ENCODE results near the gene PDE2A. TPM values are rescaled to one million over a fixed set of nuclear protein-coding genes. Genes with fewer than 3 reads are reported as not detected.

PDE2A gene
- total RNA-seq, 1 donor from 2014 or later = 0.82 TPM

- Histone ChIP-seq H3K27ac (ENCODE audit: low read depth, low read length) (no peak overlapping the region), H3K9me3 (ENCODE audit: insufficient read depth, low read depth, low read length) (no peaks in the 10 kb centered on the region), H4K20me1 (ENCODE audit: insufficient read depth, low read length) (peaks cover 71% of the 10 kb centered on the region), H3K27me3 (ENCODE audit: insufficient read depth, low read length) (no peaks in the 10 kb centered on the region), H3K36me3 (ENCODE audit: insufficient read depth, low read length) (peaks cover 2% of the 10 kb centered on the region), H2AFZ (ENCODE audit: low read depth, low read length) (no peak overlapping the region), H3K4me3 (ENCODE audit: insufficient read depth, low read depth, low read length) (no peak overlapping the region), H3K9ac (ENCODE audit: low read length) (peak overlapping the region; percentile 22), H3K79me2 (ENCODE audit: insufficient read depth, low read length) (peaks cover 76% of the 10 kb centered on the region), H3K4me2 (ENCODE audit: low read length) (no peak overlapping the region), H3K4me1 (ENCODE audit: insufficient read depth, low read length) (peaks cover 33% of the 10 kb centered on the region)
- Mint-ChIP-seq H3K4me1 (ENCODE audit: low read depth, unreplicated experiment) (peaks cover 32% of the 10 kb centered on the region), H3K27ac (ENCODE audit: unreplicated experiment) (no peak overlapping the region), H3K27me3 (ENCODE audit: low read depth, unreplicated experiment) (peaks cover 2% of the 10 kb centered on the region), H3K36me3 (ENCODE audit: low read depth, unreplicated experiment) (peaks cover 7% of the 10 kb centered on the region), H3K4me3 (ENCODE audit: unreplicated experiment) (no peak overlapping the region), H3K9me3 (ENCODE audit: unreplicated experiment) (no peaks in the 10 kb centered on the region)
- TF ChIP-seq EZH2 (IDR thresholded peaks at IDR 0.05; ENCODE audit: insufficient read depth, low read length) = no peak
- TF ChIP-seq, protein P1, sequence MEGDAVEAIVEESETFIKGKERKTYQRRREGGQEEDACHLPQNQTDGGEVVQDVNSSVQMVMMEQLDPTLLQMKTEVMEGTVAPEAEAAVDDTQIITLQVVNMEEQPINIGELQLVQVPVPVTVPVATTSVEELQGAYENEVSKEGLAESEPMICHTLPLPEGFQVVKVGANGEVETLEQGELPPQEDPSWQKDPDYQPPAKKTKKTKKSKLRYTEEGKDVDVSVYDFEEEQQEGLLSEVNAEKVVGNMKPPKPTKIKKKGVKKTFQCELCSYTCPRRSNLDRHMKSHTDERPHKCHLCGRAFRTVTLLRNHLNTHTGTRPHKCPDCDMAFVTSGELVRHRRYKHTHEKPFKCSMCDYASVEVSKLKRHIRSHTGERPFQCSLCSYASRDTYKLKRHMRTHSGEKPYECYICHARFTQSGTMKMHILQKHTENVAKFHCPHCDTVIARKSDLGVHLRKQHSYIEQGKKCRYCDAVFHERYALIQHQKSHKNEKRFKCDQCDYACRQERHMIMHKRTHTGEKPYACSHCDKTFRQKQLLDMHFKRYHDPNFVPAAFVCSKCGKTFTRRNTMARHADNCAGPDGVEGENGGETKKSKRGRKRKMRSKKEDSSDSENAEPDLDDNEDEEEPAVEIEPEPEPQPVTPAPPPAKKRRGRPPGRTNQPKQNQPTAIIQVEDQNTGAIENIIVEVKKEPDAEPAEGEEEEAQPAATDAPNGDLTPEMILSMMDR (IDR thresholded peaks at IDR 0.05; ENCODE audit: insufficient read depth, low read depth, low read length) = no peak
- DNase-seq (ENCODE audit: low read depth) (peak; percentile 46), FAIRE-seq (no peak)
These were observed 44.9 kb upstream of the PDE2A start for GRCh38 chr11:72719144-72719543.

DNA sequence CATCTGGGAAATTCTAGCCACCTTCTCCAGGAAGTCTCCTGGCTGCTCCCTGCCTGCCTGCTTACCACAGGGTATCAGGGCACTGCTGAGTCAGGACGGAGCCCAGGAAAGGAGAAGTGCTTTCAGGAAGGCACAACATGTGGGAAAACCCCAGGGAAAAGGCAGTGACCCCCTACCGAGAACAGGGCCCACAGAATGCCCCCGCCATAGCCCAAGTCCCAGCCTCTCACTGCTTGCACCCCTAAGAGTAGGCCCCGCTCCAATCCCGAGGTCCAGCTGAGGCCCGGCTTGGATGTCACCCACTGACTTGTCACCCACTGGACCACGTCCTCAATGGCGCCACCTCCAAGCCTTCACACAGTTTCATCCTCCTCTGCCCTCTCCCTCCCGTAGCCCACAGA lies 43.9 kb upstream of the PDE2A start:
- no peak for FAIRE-seq
- TF ChIP-seq, protein P1 (IDR thresholded peaks at IDR 0.05; ENCODE audit: insufficient read depth, low read depth, low read length) = no peak
- no peak overlapping the region for H3K9ac ChIP-seq (ENCODE audit: low read length)
- H3K27me3 ChIP-seq (ENCODE audit: insufficient read depth, low read length) = no peaks in the 10 kb centered on the region
- H3K36me3 ChIP-seq (ENCODE audit: insufficient read depth, low read length) = peaks cover 2% of the 10 kb centered on the region
- H2AFZ ChIP-seq (ENCODE audit: low read depth, low read length) = no peak overlapping the region
- no peak overlapping the region for H3K4me3 ChIP-seq (ENCODE audit: insufficient read depth, low read depth, low read length)
- no peak for DNase-seq (ENCODE audit: low read depth)
- Mint-ChIP-seq H3K27ac (ENCODE audit: unreplicated experiment) (no peak overlapping the region), H3K9me3 (ENCODE audit: unreplicated experiment) (no peaks in the 10 kb centered on the region), H3K4me3 (ENCODE audit: unreplicated experiment) (no peak overlapping the region), H3K36me3 (ENCODE audit: low read depth, unreplicated experiment) (peaks cover 7% of the 10 kb centered on the region), H3K27me3 (ENCODE audit: low read depth, unreplicated experiment) (peaks cover 2% of the 10 kb centered on the region), H3K4me1 (ENCODE audit: low read depth, unreplicated experiment) (peaks cover 26% of the 10 kb centered on the region)
- no peak overlapping the region for H3K27ac ChIP-seq (ENCODE audit: low read depth, low read length)
- no peak overlapping the region for H3K4me2 ChIP-seq (ENCODE audit: low read length)
- peaks cover 33% of the 10 kb centered on the region for H3K4me1 ChIP-seq (ENCODE audit: insufficient read depth, low read length)
- H4K20me1 ChIP-seq (ENCODE audit: insufficient read depth, low read length) = peaks cover 79% of the 10 kb centered on the region
- H3K79me2 ChIP-seq (ENCODE audit: insufficient read depth, low read length) = peaks cover 66% of the 10 kb centered on the region
- H3K9me3 ChIP-seq (ENCODE audit: insufficient read depth, low read depth, low read length) = no peaks in the 10 kb centered on the region

DNA sequence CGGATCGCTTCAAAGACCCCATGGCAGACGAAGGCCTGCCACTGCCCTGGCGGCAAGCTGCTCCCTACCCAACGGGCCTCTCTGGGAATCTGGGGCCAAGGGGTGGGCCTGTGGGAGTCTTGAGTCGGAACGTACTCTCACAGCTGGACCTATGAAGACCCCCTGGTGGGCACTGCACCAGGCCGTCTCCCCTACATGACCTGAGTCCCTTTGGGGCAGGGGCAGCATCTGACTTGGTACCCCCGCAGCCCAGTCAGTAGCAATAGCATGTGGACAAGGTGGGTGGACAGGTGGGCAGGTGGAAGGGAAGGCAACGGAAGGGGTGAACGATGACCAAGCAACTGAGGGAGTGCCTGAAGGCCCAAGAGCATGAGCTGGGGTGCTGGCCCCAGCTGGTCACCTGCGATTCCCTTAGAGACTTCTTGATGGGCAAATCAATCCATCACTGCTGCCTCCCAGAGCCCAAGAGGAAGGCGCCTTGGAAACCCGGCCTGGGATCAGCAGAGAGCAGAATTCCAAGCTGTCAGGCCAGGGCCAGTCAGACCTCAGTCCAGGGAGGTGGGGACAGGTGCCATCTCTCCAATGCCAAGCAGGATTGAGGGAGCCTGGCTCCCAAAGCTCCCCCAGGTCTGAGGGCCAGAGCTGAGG lies 42.7 kb upstream of the PDE2A start:
- Histone ChIP-seq H3K27me3 (ENCODE audit: insufficient read depth, low read length) (no peaks in the 10 kb centered on the region), H3K9me3 (ENCODE audit: insufficient read depth, low read depth, low read length) (no peaks in the 10 kb centered on the region), H3K27ac (ENCODE audit: low read depth, low read length) (no peak overlapping the region), H3K4me3 (ENCODE audit: insufficient read depth, low read depth, low read length) (no peak overlapping the region), H4K20me1 (ENCODE audit: insufficient read depth, low read length) (peaks cover 87% of the 10 kb centered on the region), H2AFZ (ENCODE audit: low read depth, low read length) (no peak overlapping the region), H3K9ac (ENCODE audit: low read length) (no peak overlapping the region), H3K4me2 (ENCODE audit: low read length) (no peak overlapping the region), H3K79me2 (ENCODE audit: insufficient read depth, low read length) (peaks cover 60% of the 10 kb centered on the region), H3K36me3 (ENCODE audit: insufficient read depth, low read length) (peaks cover 2% of the 10 kb centered on the region), H3K4me1 (ENCODE audit: insufficient read depth, low read length) (peaks cover 30% of the 10 kb centered on the region)
- peaks cover 7% of the 10 kb centered on the region for H3K36me3 Mint-ChIP-seq (ENCODE audit: low read depth, unreplicated experiment)
- H3K4me3 Mint-ChIP-seq (ENCODE audit: unreplicated experiment) = no peak overlapping the region
- H3K4me1 Mint-ChIP-seq (ENCODE audit: low read depth, unreplicated experiment) = peaks cover 24% of the 10 kb centered on the region
- DNase-seq (ENCODE audit: low read depth) (no peak), FAIRE-seq (no peak)
- H3K27ac Mint-ChIP-seq (ENCODE audit: unreplicated experiment) = no peak overlapping the region
- TF ChIP-seq, protein P1 (IDR thresholded peaks at IDR 0.05; ENCODE audit: insufficient read depth, low read depth, low read length) = no peak
- no peak for TF ChIP-seq EZH2 (IDR thresholded peaks at IDR 0.05; ENCODE audit: insufficient read depth, low read length)
- H3K27me3 Mint-ChIP-seq (ENCODE audit: low read depth, unreplicated experiment) = peaks cover 2% of the 10 kb centered on the region
- no peaks in the 10 kb centered on the region for H3K9me3 Mint-ChIP-seq (ENCODE audit: unreplicated experiment)

Measured in astrocyte (in vitro differentiated cells and primary cell).